ENCODE results near the gene ALOX15B.
"Not testable (repeated sequence)": the region's sequence is repeated elsewhere in the genome, so short reads cannot be mapped to it uniquely, and the experiment has no call there.

The ALOX15B gene

GRCh38 chr17:8056976-8057625 lies 18.2 kb downstream of the ALOX15B start:
- DNase-seq (ENCODE audit: low read depth): no peak
- no peak overlapping the region for H3K4me3 ChIP-seq (replicated peaks; ENCODE audit: low read depth, low read length)
- TF ChIP-seq, protein P1, sequence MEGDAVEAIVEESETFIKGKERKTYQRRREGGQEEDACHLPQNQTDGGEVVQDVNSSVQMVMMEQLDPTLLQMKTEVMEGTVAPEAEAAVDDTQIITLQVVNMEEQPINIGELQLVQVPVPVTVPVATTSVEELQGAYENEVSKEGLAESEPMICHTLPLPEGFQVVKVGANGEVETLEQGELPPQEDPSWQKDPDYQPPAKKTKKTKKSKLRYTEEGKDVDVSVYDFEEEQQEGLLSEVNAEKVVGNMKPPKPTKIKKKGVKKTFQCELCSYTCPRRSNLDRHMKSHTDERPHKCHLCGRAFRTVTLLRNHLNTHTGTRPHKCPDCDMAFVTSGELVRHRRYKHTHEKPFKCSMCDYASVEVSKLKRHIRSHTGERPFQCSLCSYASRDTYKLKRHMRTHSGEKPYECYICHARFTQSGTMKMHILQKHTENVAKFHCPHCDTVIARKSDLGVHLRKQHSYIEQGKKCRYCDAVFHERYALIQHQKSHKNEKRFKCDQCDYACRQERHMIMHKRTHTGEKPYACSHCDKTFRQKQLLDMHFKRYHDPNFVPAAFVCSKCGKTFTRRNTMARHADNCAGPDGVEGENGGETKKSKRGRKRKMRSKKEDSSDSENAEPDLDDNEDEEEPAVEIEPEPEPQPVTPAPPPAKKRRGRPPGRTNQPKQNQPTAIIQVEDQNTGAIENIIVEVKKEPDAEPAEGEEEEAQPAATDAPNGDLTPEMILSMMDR (IDR thresholded peaks at IDR 0.05; ENCODE audit: low read length, missing control alignments): no peak

DNA sequence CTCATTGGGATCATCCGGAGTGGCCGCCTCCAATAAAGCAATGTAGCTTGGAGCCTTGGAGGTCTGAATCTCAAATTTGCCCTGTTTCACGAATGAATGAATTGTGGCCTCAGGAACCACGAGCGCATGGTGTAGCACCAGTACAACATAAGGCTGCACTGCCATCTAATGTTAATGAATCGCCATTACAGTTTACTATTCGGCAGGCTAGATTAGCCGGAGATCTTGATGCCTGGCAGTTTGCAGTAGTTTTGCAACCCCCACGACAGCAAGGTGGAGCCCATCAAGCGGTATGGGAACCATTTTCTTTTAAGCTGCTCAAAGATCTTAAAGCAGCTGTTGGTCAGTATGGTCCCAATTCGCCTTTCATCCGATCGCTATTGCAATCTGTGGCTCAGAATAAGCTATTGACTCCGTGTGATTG lies 18.8 kb downstream of the ALOX15B start:
- TF ChIP-seq, protein P1 (IDR thresholded peaks at IDR 0.05; ENCODE audit: low read length, missing control alignments): peak; percentile 70
- peak; percentile 89 for DNase-seq (ENCODE audit: low read depth)
- no peak overlapping the region for H3K4me3 ChIP-seq (replicated peaks; ENCODE audit: low read depth, low read length)

- TF ChIP-seq, protein P1 (IDR thresholded peaks at IDR 0.05; ENCODE audit: low read length, missing control alignments): no peak
- no peak overlapping the region for H3K4me3 ChIP-seq (replicated peaks; ENCODE audit: low read depth, low read length)
- no peak for DNase-seq (ENCODE audit: low read depth)
Observed at GRCh38 chr17:8059131-8059530, 20.3 kb downstream of the ALOX15B start.

DNA sequence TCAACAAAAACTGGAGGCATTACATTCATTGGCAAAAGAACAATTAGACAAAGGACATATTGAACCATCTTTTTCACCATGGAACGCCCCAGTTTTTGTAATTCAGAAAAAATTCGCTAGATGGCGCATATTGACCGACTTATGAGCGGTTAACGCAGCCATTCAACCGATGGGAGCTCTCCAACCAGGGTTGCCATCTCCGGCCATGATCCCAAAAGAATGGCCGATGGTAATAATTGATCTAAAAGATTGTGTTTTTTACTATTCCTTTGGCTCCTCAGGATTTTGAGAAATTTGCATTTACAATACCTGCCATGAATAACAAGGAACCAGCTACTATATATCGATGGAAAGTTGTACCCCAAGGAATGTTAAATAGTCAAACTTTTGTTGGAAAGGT lies 21.4 kb downstream of the ALOX15B start:
- peak; percentile 81 for DNase-seq (ENCODE audit: low read depth)
- TF ChIP-seq, protein P1 (IDR thresholded peaks at IDR 0.05; ENCODE audit: low read length, missing control alignments): peak; percentile 56
- no peak overlapping the region for H3K4me3 ChIP-seq (replicated peaks; ENCODE audit: low read depth, low read length)

DNA sequence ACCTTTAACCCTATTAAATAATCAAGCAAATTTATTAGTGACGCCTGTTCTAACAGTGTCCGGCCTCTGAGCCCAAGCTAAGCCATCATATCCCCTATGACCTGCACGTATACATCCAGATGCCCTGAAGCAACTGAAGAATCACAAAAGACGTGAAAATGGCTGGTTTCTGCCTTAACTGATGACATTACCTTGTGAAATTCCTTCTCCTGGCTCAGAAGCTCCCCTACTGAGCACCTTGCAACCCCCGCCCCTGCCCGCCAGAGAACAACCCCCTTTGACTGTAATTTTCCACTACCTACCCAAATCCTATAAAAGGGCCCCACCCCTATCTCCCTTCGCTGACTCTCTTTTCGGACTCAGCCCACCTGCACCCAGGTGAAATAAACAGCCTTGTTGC lies 23.0 kb downstream of the ALOX15B start:
- not testable (repeated sequence) for H3K4me3 ChIP-seq (replicated peaks; ENCODE audit: low read depth, low read length); DNase-seq (ENCODE audit: low read depth)

DNA sequence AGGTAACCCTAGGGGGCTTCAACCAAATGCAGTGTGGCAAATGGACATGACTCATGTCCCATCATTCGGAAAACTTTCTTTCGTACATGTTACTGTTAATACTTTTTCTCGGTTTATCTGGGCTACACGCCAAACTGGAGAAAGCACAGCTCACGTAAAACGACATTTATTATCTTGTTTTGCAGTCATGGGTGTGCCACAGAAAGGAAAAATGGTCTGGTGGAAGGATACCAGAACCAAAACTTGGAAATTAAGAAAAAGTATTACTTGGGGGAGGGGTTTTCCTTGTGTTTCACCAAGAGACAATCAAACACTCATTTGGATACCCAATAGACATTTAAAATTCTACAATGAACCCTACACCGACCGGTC lies 23.6 kb downstream of the ALOX15B start:
- DNase-seq (ENCODE audit: low read depth): peak; percentile 69

DNA sequence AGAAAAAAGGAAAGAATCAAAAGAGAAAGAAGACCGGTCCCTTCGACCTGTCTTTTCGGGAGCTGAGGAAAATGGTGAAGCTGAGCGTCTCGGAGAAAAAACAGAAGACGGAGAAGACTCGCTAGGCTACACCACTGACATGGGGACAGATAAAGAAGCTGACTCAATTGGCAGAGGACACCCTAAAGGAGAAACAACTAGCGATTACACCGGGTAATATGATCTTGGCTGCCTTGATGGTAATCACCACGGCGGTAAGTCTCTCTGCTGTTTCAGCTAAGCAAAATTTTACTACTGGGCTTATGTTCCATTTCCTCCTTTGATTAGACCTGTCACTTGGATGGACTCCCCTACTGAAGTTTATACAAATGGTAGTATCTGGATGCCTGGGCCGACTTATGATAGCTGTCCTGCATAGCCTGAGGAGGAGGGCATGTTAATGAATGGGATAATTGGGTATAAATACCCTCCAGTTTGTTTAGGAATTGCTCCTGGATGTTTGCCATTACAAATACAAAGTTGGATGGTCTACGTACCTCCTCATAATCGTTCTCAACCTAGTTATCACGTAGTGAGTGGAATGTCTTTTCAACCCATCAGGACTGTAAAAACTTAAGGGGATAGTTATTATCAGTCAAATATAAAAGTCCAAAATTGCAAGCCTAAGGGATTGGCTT lies 24.1 kb downstream of the ALOX15B start:
- DNase-seq (ENCODE audit: low read depth): no peak
- H3K4me3 ChIP-seq (replicated peaks; ENCODE audit: low read depth, low read length): peak overlapping the region; percentile 39

More for the DNA sequence above, 23.6 kb downstream of the ALOX15B start:
- TF ChIP-seq, protein P1 (IDR thresholded peaks at IDR 0.05; ENCODE audit: low read length, missing control alignments): no peak
- peak overlapping the region; percentile 39 for H3K4me3 ChIP-seq (replicated peaks; ENCODE audit: low read depth, low read length)

More for the DNA sequence above, 24.1 kb downstream of the ALOX15B start:
- TF ChIP-seq, protein P1 (IDR thresholded peaks at IDR 0.05; ENCODE audit: low read length, missing control alignments): no peak
